H1 (cell line): Measurements from ENCODE around the gene BRMS1L.

Experiments
- CTCF ChIP-seq, 3 experiments: IDR thresholded peaks; 1 replicate in 2 of 3; 2 replicates in 1 of 3; pipeline versions ENCODE4 v1.5.1 to v1.6.1; 2011; ENCODE audit warnings: low read length in 3 of 3, mild to moderate bottlenecking in 3 of 3, inconsistent platforms in 2 of 3, low read depth in 1 of 3, moderate library complexity in 1 of 3; ENCODE audit not compliant: insufficient read depth in 1 of 3; ENCODE audit errors: control extremely low read depth in 1 of 3
- E2F6 ChIP-seq: IDR thresholded peaks from 2 replicates; pipeline ENCODE4 v1.6.1; 2012; ENCODE audit warnings: inconsistent platforms
- EZH2 ChIP-seq: fragments of 200-600 bp; sonication (generic); IDR thresholded peaks from 2 replicates; pipeline ENCODE4 v1.7.1; 2012; ENCODE audit warnings: low read depth, mild to moderate bottlenecking, moderate library complexity, low read length, inconsistent platforms; ENCODE audit not compliant: severe bottlenecking

- TF ChIP-seq EZH2 (no peak), E2F6 (no peak), CTCF (IDR thresholded peaks at IDR 0.05; ENCODE audit: control extremely low read depth in 1 of 3, insufficient read depth in 1 of 3, low read depth in 1 of 3, low read length in 3 of 3) (no peak)
Observed at GRCh38 chr14:35789651-35790050, 36.5 kb upstream of the BRMS1L start.
